ENCODE measurements around the gene RGS3.

The RGS3 gene

DNA sequence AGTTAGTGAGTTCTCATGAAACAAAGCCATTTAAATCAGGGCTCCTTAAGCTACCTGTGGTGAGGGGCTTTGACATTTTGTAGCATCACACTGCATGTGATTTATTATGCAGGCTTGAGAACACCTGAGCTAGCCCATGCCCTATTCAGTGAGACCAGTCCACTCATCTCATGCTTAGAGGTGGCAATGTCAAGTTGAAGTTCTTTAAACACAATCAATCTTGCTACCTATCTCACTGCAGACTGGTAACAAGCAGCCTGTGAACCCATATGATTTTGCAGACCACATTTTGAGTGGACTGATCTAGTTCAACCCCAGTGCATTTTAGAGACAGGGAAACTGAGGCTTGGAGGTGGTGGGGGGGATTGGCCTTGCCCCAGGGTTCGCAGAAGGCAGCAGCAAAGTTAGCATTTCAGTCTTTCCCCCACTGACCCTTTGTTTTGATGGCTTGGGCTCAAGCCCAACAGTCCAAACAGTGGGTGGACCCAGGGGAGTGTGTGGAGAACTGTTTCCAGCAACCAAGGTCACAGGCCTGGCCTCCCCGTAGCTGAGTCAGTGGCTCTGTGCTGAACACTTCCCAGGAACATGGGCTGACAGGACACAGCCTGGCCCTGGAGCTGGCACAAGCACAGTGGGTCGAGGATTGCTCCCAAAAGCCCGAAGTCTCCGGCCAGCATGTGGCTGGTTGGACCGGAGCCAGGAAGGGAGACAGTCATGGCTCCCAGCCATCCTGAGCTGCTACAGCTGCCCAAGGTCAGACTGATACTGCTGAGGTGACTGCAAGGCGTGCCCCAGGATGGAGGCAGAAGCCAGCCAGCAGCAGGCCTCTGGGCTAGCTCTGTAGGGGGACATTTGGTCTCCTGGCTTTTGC lies 95.3 kb downstream of the RGS3 start:
- peak; percentile 56 for DNase-seq

- DNase-seq = no peak
Measured at GRCh38 chr9:113559834-113560800, 96.6 kb downstream of the RGS3 start.

- no peak for DNase-seq
Measured at GRCh38 chr9:113562653-113563381, 99.3 kb downstream of the RGS3 start.

DNA sequence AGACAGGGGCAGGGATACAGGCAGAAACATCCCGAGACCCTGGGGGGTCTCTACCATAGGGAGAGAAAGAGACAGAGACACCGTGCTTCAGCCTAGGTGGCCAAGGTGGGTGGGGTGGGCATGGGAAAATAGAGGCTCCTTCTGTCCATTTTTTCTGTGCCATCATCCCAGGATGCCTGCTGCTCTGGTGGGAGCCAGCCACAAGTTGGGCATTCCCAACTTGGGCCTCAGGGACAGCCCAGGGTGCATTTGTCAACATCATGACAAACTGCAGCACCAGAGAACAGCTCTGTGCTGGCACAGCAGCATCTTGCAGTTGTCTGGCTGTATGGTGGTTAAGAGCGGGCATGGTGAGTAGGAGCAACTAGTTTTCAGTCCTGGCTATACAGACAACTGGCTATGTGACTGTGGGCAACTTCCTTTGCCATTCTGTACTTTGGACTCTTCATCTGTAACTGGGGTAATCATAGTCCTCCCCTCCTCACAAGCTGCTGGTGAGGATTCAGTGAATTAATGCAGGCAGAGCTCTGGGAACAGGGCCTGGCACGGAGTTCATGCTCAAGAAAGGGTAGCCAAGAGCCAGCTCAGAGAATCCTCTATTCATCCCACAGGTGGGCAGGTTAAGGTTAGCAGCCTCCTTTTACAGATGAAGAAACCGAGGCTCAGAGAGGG lies 100.4 kb downstream of the RGS3 start:
- DNase-seq = no peak

DNA sequence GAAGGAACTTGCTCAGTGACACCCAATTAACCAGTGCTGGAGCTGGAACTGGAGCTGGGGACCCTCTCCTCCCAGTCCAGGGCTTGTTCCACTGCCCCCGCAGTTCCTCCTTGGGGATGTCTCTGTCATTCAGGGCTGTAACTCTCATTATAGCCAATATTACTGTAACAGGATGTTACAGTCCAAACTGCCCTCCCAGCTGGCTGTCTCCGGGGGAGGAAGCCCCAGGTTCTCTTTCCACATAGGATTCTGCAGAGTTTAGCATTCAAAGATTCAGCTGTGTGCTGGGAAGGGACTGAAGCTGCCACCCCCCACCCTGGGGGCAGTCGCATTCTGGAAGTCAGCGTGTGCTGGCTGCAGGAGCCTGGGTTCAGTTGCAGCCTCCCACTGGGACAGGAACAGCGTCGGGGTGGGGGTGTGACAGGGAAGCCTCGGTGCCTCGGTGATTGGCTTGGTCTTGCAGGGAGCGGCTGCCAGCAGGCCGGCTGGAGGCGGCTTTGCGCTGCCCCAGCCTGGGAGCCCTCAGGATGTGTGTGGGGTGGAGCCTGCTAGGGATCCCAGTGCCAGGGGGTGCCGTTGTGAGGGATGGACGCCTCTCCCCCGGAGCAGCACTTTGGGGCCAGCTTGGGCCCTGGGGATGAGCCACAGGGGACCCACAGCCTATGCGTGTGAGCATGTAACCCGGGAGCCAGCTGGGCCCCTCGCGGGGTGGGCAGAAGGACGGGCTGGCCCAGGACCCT lies 101.1 kb downstream of the RGS3 start:
- DNase-seq = peak; percentile 82

- DNase-seq = peak; percentile 56
Measured at GRCh38 chr9:113566016-113566711, 102.6 kb downstream of the RGS3 start.

- DNase-seq = no peak
Measured at GRCh38 chr9:113566712-113567071, 103.2 kb downstream of the RGS3 start.

DNA sequence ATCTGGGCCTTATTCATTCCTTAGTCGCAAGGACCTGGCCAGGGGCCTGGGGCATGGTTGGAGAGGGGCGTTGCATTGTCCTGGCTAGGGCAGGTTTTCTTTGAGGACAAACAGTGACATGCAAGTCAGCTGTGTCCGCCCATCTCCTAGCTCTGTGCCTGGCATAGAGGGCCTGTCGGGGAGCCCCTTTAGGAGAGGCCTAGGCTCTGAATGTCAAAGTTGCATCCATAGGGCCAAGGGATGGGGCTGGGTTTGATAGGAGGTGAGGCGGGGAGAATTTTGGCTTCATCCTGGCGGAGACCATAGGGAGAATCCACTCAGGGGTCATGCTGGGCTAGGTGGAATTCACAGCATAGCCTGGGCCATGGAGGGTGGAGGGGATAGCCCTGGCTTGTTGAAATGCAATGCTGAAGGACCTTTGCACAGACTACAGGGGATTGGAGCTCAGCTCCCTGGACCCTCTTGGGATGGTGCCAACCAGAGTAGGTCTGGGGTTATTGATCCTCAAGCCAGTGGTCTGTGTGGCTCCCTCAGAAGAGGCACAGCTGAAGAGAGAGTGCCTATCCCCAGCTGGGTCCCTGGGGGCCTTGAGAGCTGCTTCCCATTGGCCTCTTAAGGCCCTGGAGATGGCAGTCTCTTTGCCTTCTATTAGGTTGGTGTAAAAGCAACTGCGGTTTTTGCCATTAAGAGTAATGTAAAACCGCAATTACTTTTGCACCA lies 104.0 kb downstream of the RGS3 start:
- no peak for DNase-seq

DNA sequence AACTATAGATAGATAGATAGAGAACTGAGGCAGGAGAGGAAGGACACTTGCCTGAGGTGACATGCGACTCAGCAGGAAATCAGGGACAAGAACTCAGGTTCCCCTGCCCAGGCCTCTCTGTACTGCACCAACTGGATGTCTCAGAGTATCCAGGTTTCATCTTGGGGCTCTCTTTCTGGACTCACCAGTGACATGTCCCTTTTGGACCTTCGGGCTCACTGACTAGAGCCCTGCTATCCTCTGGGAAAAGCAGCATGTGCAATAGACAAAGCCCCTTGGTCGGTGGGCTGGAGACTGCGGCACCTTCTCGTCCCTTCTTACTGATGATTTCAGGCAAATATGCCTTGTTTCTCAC lies 104.5 kb downstream of the RGS3 start:
- DNase-seq = no peak

GRCh38 chr9:113568571-113569321 lies 105.2 kb downstream of the RGS3 start:
- DNase-seq = peak; percentile 74

- no peak for DNase-seq
Measured at GRCh38 chr9:113569472-113570060, 106.0 kb downstream of the RGS3 start.

- no peak for DNase-seq
Measured at GRCh38 chr9:113570106-113570505, 106.6 kb downstream of the RGS3 start.

DNA sequence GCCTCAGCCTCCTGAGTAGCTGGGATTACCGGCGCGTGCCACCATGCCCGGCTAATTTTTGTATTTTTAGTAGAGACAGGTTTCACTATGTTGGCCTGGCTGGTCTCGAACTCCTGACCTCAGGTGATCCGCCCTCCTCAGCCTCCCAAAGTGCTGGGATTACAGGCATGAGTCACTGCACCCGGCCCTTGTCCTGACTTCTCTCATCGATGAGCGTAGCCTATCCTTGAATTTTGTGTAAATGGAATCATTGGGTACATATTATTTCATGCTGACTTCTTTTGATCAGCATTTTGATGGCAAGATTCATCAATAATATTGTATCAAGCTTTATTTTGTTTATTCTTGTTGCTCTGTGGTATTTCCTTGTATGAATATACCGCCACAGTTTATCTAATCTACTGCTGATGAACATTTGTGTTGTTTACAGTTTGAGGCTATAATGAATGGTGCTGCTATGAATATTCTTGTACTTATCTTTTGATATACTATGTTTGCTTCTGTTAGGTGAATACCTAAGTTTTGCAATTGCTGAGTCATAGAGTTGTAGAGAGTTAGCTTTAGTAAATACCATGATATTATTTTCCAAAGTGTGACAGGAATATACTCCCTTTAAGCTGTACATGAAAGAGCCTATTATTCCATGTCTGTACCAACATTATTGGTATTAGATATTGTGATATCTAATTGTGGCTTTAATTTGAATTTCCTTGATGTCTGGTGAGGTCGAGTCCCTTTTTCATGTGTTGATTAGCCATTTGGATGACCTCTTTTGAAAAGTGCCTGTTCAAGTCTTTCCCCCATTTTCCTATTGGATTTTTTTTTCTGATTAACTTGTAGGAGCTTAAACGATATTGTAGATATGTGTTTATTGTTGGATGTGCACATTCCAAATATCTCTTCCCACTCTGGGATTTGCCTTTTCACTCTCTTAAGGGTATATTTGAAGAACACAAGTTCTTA lies 107.5 kb downstream of the RGS3 start:
- DNase-seq = no peak

DNA sequence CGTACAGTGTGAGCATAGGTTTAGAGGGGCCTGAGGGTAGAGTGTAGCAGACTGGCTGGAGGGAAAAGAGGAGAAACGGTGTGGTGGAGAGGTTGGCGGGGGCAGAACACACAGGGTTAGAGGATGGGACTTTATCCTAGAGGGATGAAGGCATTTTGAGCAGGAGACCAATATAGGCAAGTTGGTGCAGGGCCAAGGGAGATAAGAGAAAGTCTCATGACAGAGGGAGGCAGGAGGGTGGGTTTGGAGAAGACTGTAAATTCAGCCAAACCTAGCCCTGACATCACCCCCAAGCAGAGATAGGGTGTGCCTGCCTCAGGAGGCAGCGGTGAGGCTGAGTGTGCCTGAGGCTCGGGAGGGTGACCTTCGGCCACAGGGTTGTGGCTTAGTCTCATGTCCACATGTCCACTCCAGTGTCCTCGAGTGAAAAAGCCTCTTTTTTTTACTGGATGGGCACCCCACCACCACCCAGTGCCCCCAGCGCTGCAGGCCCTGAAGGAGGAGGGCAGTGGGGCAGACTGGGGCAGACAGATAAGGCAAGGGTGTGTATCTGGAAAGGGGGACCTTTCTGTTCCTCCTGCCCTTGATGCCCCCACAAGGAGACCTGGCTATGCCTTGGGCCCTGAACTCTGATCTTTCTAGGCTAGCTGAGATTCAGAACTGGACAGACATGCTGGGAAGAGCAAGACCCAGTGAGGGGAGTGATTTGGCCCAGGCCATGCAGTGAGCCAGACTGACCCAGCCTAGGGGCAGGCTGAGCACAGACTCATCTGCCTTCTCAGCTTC lies 108.7 kb downstream of the RGS3 start:
- DNase-seq = no peak

DNA sequence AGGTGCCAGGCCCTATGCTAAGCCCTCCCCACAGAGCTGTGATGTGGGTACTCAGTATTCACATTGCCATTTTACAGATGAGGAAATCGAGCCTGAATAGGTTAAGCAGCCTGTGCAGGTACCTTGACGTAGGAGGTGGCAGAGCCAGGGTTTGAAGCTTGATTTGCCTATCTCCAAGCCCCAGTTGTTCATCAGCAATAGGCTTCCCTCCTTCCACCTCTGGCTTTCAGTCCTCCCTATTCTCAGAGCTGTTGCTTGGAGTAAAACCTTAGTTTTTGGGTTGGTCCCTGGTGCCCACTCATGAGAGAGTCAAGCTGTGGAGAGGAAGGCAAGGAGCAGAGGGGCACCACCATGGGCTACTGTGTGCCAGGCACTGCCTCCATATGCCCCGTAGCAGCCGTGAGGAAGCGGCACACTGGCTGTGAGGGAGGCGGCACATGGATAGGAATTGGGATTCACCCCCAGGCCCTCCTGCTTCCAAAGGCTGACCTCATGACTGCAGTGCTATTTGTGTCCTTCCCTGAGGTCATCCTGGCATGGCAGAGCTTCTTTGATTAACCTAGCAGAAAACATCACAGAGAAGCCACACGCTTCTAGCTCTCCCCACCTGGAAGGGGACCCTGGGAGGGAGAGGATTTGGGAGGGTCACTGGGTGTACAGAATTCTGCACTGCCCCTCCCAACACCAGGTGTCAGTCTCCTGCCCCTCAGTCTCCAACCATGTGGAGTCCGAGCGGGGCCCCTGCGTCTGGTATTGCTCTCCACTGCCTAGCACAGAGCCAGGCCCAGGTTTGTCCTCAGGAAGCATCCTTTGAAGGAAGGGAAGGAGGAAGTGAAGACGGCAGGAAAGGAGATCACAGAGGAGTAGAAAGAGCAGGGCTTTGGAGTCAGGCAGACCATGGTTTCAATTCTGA lies 109.8 kb downstream of the RGS3 start:
- DNase-seq = no peak

DNA sequence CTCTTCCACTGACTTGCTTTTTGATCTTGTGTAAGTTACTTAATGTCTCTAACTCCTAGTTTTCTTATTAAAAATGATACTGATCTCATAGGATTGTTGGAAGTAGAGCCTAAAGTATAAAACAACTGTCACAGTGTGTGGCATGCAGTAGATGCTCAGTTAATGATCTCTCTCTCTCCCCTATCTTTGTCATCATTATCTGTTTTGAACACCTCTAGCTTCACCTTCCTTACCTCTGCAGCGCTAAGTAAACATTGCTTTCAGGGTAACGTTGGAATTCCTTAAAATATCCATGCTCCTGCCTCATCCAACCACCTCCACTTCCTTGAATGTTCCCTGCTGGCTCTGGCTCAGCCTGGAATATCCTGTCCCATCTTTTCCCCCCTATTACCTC lies 110.4 kb downstream of the RGS3 start:
- no peak for DNase-seq

Measured in femur (tissue), 1 donor.